ENCODE data around the gene HDAC7.
A peak's percentile ranks its signal among the peaks of the same experiment; 100 is the strongest.

GRCh38 chr12:47744005-47744651, 75.6 kb downstream of the HDAC7 start:
- TF ChIP-seq CTCF (IDR thresholded peaks at IDR 0.05) (peak in 2 of 4 experiments; percentile 21 to 38), POLR2A (IDR thresholded peaks at IDR 0.05) (no peak)
